ENCODE measurements around the gene CYP27A1.
"Not testable (repeated sequence)": the region's sequence is repeated elsewhere in the genome, so short reads cannot be mapped to it uniquely, and the experiment has no call there.

The CYP27A1 gene

GRCh38 chr2:218832081-218832480, 50.1 kb downstream of the CYP27A1 start:
- DNase-seq (ENCODE audit: low spot score): no peak

- no peak for DNase-seq (ENCODE audit: low spot score)
Observed at GRCh38 chr2:218832520-218832919, 50.6 kb downstream of the CYP27A1 start.

DNA sequence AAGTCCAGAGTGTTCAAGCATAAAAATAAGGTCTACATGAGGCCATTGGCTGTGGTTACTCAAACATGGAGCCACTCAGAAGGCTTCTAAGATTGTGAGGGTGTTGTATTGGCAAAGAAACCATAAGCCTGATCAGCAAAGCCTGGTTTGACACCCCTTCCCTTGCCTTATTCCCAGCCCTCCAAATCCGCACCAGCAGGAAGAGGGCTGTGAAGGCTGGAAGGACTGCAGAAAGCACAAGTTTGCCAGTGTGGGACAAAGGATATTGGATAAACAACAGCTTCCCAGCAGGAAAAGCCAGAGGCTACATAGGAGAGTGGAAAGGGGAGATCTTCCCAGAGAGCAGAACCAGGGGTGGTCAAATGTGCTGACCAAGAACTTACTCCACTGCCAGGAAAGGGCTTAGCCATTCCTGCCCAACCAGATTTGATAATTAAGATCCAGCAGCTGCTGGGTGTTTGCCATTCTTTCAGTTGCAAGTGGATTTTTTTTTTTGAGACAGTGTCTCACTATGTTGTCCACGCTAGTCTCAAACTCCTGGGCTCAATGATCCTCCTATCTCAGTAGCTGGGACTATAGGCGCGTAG, 51.2 kb downstream of the CYP27A1 start:
- no peak for DNase-seq (ENCODE audit: low spot score)

- no peak for DNase-seq (ENCODE audit: low spot score)
Observed at GRCh38 chr2:218834685-218835084, 52.7 kb downstream of the CYP27A1 start.

- DNase-seq (ENCODE audit: low spot score): no peak
Observed at GRCh38 chr2:218837495-218837894, 55.5 kb downstream of the CYP27A1 start.

DNA sequence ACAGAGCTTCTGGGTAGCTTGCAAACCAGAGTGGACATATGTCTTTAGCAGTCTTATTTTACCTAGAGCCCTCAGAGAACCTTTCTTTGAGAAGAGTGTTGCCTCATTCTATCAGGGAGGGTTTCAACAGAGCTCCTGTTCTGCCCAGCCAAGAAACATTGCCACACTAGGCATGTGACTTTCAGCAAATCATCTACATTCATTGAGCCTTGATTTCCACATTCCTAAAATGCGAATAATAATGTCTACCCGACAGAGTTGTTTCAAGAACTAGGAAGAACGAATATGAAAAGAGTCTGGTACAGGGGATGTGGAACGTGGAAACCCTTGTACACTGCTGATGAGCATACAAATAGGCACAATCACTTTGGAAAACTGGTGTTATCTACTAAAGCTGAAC, 57.5 kb downstream of the CYP27A1 start:
- DNase-seq (ENCODE audit: low spot score): no peak

DNA sequence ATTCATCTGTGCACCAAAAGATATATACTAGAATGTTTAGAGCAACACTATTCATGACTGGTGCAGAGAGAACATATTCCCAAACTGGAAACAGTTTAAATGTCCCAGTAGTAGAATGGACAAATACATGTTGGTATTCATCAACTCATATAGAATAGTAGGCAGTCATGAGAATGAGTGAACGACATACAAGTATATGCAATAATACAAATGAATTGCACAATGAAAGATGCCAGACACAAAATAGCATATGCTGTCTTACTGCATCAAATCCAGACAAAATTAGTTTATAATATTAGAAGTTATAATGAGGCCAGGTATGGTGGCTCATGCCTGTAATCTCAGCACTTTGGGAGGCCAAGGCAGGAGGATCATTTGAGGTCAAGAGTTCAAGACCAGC, 57.9 kb downstream of the CYP27A1 start:
- no peak for DNase-seq (ENCODE audit: low spot score)

DNA sequence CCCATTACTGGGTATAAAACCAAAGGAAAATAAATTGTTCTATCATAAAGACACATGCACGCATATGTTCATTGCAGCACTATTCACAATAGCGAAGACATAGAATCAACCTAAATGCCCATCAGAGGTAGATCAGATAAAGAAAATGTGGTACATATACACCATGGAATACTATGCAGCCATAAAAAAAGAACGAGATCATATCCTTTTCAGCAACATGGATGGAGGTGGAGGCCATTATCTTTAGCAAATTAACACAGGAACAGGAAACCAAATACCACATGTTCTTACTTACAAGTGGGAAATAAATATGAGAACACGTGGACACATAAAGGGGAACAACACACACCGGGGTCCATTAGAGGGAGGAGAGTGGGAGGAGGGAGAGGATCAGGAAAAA, 62.4 kb downstream of the CYP27A1 start:
- DNase-seq (ENCODE audit: low spot score): not testable (repeated sequence)

DNA sequence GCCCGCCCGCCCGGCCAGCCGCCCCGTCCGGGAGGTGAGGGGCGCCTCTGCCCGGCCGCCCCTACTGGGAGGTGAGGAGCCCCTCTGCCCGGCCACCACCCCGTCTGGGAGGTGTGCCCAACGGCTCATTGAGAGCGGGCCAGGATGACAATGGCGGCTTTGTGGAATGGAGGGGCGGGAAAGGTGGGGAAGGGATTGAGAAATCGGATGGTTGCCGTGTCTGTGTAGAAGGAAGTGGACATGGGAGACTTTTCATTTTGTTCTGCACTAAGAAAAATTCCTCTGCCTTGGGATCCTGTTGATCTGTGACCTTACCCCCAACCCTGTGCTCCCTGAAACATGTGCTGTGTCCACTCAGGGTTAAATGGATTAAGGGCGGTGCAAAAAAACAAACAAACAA, 65.0 kb downstream of the CYP27A1 start:
- DNase-seq (ENCODE audit: low spot score): not testable (repeated sequence)

- no peak for DNase-seq (ENCODE audit: low spot score)
Observed at GRCh38 chr2:218849721-218850120, 67.8 kb downstream of the CYP27A1 start.

DNA sequence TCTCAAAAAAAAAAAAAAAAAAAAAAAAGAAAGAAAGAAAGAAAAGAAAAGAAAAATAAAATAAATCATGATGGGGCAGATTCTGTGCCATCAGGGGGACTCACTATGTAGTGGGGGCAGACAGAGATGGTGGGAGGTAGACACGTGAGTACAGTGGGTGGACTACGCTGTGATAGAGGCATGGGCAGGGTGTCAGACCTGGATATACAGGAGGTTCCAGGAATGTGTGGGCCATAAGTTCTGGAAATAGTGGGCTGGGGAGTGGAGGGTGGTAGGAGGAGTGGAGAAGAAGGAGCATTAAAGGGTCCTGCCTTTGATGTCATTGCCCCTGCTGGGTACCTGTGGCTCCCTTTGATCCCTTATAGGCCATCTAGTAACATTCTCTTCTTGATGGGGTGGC, 68.8 kb downstream of the CYP27A1 start:
- no peak for DNase-seq (ENCODE audit: low spot score)

DNA sequence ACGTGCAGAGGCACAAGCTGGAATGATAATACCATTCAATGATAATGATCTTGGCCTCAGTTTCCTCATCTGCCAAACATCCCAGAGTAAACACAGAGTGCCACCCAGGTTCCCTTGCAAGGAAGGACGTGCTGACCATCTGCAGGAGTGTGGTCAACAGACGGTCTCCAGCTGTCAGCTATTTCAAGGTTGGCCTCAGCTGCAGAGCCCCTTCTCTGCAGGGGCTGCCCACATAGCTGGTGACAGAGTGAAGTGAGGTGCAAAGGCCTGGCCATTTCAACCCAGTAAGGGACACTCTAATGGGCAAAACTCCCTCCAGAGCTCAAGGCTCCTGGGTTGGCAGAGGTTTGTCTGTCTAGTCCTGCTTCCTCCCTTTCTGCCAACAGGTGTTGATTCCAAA, 69.3 kb downstream of the CYP27A1 start:
- no peak for DNase-seq (ENCODE audit: low spot score)

GRCh38 chr2:218852911-218853667, 71.1 kb downstream of the CYP27A1 start:
- peak; percentile 77 for DNase-seq (ENCODE audit: low spot score)

DNA sequence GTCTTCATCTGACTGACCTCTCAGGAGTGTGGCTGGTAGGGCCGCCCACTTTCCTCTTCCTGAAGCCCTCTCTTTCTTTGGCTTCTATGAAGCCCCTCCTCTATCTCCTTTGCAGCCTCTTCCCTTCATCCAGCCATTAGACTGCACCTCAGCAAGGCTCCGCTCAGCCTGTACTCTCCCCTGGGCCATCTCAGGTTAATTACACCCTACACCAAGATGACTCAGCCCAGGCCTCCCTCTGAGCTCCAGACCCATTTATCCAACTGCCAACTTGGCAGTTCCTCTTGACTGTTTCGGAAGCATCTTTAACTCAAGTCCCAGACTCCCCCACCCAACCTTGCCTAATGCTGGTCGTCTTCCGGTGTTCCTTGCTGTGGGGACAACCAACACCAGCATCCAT, 71.8 kb downstream of the CYP27A1 start:
- no peak for DNase-seq (ENCODE audit: low spot score)

DNA sequence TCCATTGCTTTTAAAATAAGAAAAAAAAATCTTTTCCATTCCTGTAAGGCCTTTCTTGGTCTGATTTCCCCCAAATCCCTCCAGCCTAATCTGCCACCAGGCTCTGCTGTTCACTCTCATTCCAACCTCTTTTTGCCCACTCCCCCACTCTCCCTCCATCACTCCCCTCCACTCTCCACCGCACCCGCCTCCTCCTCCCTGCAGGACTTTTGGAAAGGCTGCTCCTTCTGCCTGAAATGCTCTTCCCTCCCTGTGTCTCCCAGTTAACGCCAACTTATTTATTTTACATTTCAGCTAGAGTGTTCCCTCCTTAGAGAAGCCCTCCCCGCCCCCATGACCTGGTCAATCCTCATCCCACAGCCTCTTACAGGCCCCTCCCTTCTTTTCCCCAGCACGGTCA, 72.9 kb downstream of the CYP27A1 start:
- DNase-seq (ENCODE audit: low spot score): no peak

DNA sequence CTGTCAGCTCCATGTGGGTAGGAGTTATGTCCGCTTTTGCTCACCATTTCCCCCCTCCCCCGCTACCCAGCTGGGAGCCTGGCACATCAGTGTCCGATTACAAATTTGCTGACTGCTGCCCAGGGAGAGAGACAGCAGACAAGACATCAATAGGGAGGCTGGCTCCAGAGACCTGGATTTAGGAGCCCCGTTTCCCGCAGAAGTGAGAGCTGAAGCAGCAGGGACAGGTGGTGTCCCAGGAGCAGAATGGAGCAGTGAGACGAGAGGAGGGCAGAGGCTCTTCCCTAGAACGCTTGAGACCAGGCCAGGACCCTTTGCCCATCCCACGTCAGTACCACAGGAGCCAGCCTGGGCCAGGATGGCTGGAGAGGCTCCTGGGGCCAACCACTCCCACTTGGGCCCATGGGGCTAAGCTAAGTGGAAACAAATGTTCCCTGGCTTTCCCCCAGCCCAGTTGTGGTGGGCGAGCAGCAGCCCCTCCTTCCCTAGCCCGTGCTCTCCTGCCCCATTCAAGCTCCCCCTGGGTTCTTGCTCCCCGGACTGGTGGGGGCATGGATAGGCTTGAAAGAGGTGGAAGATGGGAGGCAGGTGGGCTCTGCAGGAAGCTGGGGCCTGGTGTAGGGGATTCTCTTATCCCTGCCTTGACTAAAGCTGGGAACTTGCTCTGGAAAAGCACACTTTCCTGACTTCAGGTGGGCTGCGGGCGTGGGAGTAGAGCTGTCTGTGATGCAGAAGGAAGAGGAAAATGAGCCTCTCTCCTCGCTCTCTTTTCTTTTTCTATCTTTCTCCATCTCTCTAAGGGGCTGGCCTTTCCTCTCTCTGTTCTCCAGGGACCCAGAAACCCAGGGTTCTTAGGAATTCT, 73.6 kb downstream of the CYP27A1 start:
- DNase-seq (ENCODE audit: low spot score): no peak

- no peak for DNase-seq (ENCODE audit: low spot score)
Observed at GRCh38 chr2:218856167-218856895, 74.4 kb downstream of the CYP27A1 start.

- no peak for DNase-seq (ENCODE audit: low spot score)
Observed at GRCh38 chr2:218856896-218857243, 74.9 kb downstream of the CYP27A1 start.

- DNase-seq (ENCODE audit: low spot score): no peak
Observed at GRCh38 chr2:218857371-218858137, 75.6 kb downstream of the CYP27A1 start.

DNA sequence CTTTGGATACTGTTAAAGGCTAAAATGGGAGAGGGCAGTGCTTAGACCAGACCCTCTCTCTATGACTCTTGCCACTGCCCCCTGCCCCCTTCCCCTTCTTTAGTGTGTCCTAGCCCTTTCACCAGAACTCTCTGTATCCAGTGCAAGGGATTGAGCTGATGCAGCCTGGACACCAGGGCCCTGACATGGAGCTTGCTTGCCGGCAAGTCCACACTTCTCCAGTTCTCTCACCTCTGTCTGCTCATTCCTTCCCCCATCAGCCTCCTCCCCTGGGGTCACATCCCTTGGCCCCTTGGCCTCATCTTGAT, 76.1 kb downstream of the CYP27A1 start:
- DNase-seq (ENCODE audit: low spot score): no peak

DNA sequence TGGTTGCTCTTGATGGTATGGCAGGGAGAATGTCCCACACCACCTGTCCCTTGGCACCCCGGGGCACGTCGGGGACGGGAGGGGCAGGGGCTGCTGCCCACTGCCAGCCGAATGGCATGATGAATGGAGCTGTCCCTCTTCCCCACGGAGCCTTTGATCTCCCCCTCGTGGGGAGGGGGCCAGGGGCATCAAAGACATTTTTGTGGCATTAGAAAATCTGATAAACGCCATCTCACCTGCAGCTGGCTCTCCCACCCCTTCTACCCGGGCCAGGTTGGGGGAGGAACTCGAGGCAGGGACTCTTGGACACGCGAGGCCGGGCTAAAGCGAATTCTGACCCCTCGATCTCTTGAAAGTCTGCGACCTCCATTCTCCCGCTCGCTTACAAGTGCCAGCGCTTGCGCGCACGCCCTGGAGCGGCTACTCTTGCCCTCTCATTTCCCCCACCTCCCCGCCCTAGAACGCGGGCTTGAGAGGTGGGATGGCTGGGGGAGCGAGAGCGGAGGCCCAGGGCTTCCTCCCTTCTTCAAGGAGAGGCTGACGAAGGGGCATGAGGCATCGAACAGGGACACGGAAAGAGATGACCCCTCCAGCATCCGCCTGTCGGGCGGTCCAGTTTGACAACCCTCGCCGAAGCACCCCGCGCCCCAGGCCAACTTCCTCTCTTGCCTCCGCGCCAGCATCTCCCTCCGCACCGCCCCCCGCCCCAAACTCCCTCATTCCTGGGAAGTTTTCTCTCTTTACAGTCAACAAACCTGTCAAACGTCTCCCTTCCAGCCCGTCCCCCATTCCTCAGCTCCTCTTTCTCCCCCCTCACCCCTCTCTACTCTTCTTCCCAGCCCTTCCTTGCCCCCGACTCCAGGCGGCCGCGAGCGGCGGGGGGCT, 77.0 kb downstream of the CYP27A1 start:
- no peak for DNase-seq (ENCODE audit: low spot score)

All from NAMALWA (cell line).